Measurements from ENCODE around the gene IFI27L1.

IFI27L1 gene

DNA sequence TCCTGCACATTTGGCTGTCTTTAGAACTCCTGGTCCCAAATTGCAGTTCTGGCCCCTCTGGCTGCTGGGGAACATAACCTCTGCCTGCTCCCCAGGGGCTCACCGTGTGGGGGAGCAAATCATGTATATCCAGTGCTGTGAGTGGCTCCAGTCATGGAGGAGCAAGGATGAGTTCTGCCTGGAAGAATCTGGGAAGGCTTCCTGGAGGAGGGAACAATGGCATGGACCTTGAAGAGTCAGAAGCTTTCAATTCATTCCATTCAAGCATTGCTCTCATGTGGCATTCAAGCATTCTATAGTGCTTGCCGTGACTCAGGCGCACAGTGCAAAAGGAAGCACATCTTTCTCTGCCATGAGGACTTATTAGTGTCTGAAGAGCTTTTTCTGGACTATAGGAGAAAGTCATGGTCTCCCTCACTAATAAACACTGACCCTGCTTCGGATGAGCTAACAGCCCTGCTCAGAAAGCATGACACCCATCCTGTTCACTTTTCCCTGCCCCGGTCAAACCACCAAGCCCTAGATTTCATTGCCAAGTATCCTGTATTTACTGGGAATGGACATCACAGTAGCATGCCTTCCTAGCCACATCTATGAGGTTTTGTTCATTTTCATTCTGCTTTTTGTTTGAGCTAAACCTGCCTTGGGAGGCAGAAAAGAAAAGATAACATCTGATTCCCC, 32.9 kb downstream of the IFI27L1 start:
- DNase-seq (ENCODE audit: low spot score) (peak; percentile 23), ATAC-seq (ENCODE audit: low read depth) (no peak)
- H3K4me3 ChIP-seq (ENCODE audit: severe bottlenecking), result no peak overlapping the region
- H3K36me3 ChIP-seq (ENCODE audit: low read depth), result no peaks in the 10 kb centered on the region
- H3K4me1 ChIP-seq (ENCODE audit: insufficient read depth, poor library complexity, severe bottlenecking), result peaks cover 7% of the 10 kb centered on the region
- TF ChIP-seq, protein P1, sequence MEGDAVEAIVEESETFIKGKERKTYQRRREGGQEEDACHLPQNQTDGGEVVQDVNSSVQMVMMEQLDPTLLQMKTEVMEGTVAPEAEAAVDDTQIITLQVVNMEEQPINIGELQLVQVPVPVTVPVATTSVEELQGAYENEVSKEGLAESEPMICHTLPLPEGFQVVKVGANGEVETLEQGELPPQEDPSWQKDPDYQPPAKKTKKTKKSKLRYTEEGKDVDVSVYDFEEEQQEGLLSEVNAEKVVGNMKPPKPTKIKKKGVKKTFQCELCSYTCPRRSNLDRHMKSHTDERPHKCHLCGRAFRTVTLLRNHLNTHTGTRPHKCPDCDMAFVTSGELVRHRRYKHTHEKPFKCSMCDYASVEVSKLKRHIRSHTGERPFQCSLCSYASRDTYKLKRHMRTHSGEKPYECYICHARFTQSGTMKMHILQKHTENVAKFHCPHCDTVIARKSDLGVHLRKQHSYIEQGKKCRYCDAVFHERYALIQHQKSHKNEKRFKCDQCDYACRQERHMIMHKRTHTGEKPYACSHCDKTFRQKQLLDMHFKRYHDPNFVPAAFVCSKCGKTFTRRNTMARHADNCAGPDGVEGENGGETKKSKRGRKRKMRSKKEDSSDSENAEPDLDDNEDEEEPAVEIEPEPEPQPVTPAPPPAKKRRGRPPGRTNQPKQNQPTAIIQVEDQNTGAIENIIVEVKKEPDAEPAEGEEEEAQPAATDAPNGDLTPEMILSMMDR (IDR thresholded peaks at IDR 0.05; ENCODE audit: poor library complexity, severe bottlenecking), result no peak
- H3K9me3 ChIP-seq (ENCODE audit: severe bottlenecking), result no peaks in the 10 kb centered on the region
- H3K27ac ChIP-seq (ENCODE audit: poor library complexity, severe bottlenecking), result no peak overlapping the region
- no peaks in the 10 kb centered on the region for H3K27me3 ChIP-seq (ENCODE audit: insufficient read depth, poor library complexity, severe bottlenecking)

DNA sequence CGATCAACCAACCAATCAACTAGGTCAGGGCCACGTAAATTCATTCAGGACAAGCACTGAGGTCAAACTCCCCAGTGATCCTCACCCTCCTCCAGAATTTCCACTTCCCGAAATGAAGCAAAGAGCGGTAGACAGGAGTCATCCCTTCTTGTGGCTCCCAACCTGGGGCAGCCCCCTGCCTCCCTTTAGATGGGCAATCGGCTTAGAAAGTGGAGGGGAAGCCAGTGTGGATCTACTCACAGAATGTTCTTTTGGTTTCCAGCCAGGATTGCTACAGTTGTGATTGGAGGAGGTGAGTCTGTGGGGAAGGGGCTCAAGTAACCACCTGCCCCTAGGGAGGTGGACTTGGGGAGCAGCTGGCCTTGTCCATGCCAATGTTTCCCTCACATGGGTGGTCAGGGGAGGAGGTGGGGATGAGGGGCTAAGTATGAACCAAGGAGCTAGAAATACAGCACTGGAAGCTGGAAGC, 33.5 kb downstream of the IFI27L1 start:
- no peaks in the 10 kb centered on the region for H3K27me3 ChIP-seq (ENCODE audit: insufficient read depth, poor library complexity, severe bottlenecking)
- peak; percentile 49 for DNase-seq (ENCODE audit: low spot score)
- TF ChIP-seq, protein P1 (IDR thresholded peaks at IDR 0.05; ENCODE audit: poor library complexity, severe bottlenecking), result no peak
- no peak for ATAC-seq (ENCODE audit: low read depth)
- no peaks in the 10 kb centered on the region for H3K9me3 ChIP-seq (ENCODE audit: severe bottlenecking)
- no peaks in the 10 kb centered on the region for H3K36me3 ChIP-seq (ENCODE audit: low read depth)
- H3K4me3 ChIP-seq (ENCODE audit: severe bottlenecking), result no peak overlapping the region
- peaks cover 7% of the 10 kb centered on the region for H3K4me1 ChIP-seq (ENCODE audit: insufficient read depth, poor library complexity, severe bottlenecking)
- H3K27ac ChIP-seq (ENCODE audit: poor library complexity, severe bottlenecking), result no peak overlapping the region

DNA sequence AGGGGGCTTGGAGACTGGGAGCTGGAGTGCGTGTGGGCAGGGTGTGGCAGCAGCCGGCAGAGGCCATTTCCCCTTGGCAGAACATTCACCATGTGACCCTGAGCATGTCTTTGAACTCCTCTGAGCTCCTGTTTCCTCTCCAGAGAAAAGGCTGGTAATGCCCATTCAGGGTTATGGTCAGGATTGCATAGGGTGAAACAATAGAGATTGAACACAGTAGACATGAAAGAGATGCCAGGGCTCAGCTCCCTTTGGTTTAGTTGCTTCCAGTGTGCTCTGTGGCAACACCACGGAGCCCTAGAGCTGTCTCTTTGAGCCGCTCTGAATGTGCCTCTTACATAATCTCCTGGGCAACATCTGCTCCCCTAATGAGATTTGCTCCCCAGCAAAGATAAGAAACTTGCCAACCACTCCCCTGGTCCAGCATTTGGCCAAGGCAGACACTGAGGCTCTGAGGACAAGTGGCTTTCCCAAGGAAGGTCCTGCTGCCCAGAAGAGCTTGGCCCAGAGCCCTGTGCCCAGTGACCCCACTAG, 34.0 kb downstream of the IFI27L1 start:
- DNase-seq (ENCODE audit: low spot score), result peak; percentile 47
- Histone ChIP-seq H3K27me3 (ENCODE audit: insufficient read depth, poor library complexity, severe bottlenecking) (no peaks in the 10 kb centered on the region), H3K36me3 (ENCODE audit: low read depth) (no peaks in the 10 kb centered on the region), H3K4me3 (ENCODE audit: severe bottlenecking) (no peak overlapping the region), H3K27ac (ENCODE audit: poor library complexity, severe bottlenecking) (no peak overlapping the region), H3K9me3 (ENCODE audit: severe bottlenecking) (no peaks in the 10 kb centered on the region), H3K4me1 (ENCODE audit: insufficient read depth, poor library complexity, severe bottlenecking) (peaks cover 6% of the 10 kb centered on the region)
- ATAC-seq (ENCODE audit: low read depth), result 0 out of 3 replicates have a peak, but pooled peaks have one; percentile 5
- TF ChIP-seq, protein P1 (IDR thresholded peaks at IDR 0.05; ENCODE audit: poor library complexity, severe bottlenecking), result no peak

DNA sequence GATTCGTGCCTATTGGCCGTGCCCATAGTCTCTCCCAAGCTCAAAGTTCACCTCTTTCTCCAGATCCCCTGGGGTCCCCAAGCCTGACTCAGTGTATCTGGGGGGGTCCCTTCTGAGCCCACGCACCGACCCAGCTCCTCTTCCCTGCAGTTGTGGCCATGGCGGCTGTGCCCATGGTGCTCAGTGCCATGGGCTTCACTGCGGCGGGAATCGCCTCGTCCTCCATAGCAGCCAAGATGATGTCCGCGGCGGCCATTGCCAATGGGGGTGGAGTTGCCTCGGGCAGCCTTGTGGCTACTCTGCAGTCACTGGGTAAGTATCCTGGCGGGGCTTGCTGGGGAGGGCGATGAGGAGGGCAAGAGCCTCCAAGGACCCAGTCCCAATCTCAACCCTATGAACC, 34.5 kb downstream of the IFI27L1 start:
- TF ChIP-seq, protein P1 (IDR thresholded peaks at IDR 0.05; ENCODE audit: poor library complexity, severe bottlenecking), result no peak
- no peak for ATAC-seq (ENCODE audit: low read depth)
- no peaks in the 10 kb centered on the region for H3K9me3 ChIP-seq (ENCODE audit: severe bottlenecking)

DNA sequence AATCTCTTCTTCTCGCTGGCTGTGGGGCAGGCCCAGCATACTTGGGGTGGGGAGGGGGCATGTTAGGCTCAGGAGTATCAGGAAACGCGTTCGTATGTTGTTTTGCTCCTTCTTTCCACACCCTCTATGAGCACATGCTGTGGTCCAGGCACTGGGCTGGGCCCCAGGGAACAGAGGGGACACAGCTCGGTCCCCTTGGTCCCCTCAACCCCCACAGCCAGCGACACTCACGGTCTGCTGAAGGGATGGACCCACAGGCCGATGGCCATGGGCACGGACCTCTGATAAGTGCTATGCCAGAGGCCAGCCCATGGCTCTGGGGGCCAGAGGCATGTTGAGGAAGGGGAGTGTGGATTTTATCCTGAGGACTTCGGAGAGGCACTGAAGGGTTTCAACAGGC, 35.6 kb downstream of the IFI27L1 start:
- no peaks in the 10 kb centered on the region for H3K4me1 ChIP-seq (ENCODE audit: insufficient read depth, poor library complexity, severe bottlenecking)
- DNase-seq (ENCODE audit: low spot score) (peak; percentile 54), ATAC-seq (ENCODE audit: low read depth) (no peak)
- no peak overlapping the region for H3K4me3 ChIP-seq (ENCODE audit: severe bottlenecking)
- H3K36me3 ChIP-seq (ENCODE audit: low read depth), result no peaks in the 10 kb centered on the region
- H3K9me3 ChIP-seq (ENCODE audit: severe bottlenecking), result no peaks in the 10 kb centered on the region
- TF ChIP-seq, protein P1 (IDR thresholded peaks at IDR 0.05; ENCODE audit: poor library complexity, severe bottlenecking), result no peak
- no peak overlapping the region for H3K27ac ChIP-seq (ENCODE audit: poor library complexity, severe bottlenecking)
- H3K27me3 ChIP-seq (ENCODE audit: insufficient read depth, poor library complexity, severe bottlenecking), result no peaks in the 10 kb centered on the region

More for the DNA sequence above, 34.5 kb downstream of the IFI27L1 start:
- H3K27me3 ChIP-seq (ENCODE audit: insufficient read depth, poor library complexity, severe bottlenecking), result no peaks in the 10 kb centered on the region
- no peaks in the 10 kb centered on the region for H3K36me3 ChIP-seq (ENCODE audit: low read depth)
- H3K4me1 ChIP-seq (ENCODE audit: insufficient read depth, poor library complexity, severe bottlenecking), result peaks cover under 1% of the 10 kb centered on the region
- peak; percentile 68 for DNase-seq (ENCODE audit: low spot score)
- no peak overlapping the region for H3K4me3 ChIP-seq (ENCODE audit: severe bottlenecking)
- no peak overlapping the region for H3K27ac ChIP-seq (ENCODE audit: poor library complexity, severe bottlenecking)
